Measurements from ENCODE around the gene COL1A2. TPM values are rescaled to one million over a fixed set of nuclear protein-coding genes. Genes with fewer than 3 reads are reported as not detected.
A peak's percentile ranks its signal among the peaks of the same experiment; 100 is the strongest.

COL1A2 gene
- total and polyA plus RNA-seq, 2 of the 8 experiments (the other 6 are each of a cell fraction or from before 2014, with no cell fraction given): 45.2 to 87.2 TPM

GRCh38 chr7:94394437-94395140, at the start of gene COL1A2 (continued):
- TF ChIP-seq KDM4A (IDR thresholded peaks at IDR 0.05; ENCODE audit: low read depth, low read length, severe bottlenecking) (peak; percentile 24), EP300 (IDR thresholded peaks at IDR 0.05; ENCODE audit: borderline replicate concordance in 1 of 2, low read depth in 2 of 2, low read length in 2 of 2) (no peak), POLR2A (IDR thresholded peaks at IDR 0.05; ENCODE audit: control extremely low read depth in 1 of 2, low read depth in 2 of 2, low read length in 2 of 2) (peak in 1 of 2 experiments; percentile 6; a peak in 2 of 3 replicates), TAF1 (IDR thresholded peaks at IDR 0.05; ENCODE audit: low read depth, low read length) (0 out of 2 replicates have a peak, but pooled peaks have one; percentile 40), ZNF274 (IDR thresholded peaks at IDR 0.05; ENCODE audit: borderline replicate concordance, extremely low read depth, low read length) (no peak), YY1 (IDR thresholded peaks at IDR 0.05; ENCODE audit: low read depth, low read length) (no peak), CREB1 (IDR thresholded peaks at IDR 0.05) (0 out of 2 replicates have a peak, but pooled peaks have one; percentile 8), POLR2AphosphoS5 (IDR thresholded peaks at IDR 0.05; ENCODE audit: low read depth, low read length) (no peak), ASH2L (IDR thresholded peaks at IDR 0.05; ENCODE audit: low read length) (peak; percentile 18), RXRA (IDR thresholded peaks at IDR 0.05; ENCODE audit: insufficient read depth, low read depth, low read length) (no peak), SUZ12 (IDR thresholded peaks at IDR 0.05; ENCODE audit: low read length) (no peak), JUN (IDR thresholded peaks at IDR 0.05; ENCODE audit: low read depth, low read length) (no peak), RNF2 (IDR thresholded peaks at IDR 0.05; ENCODE audit: borderline replicate concordance, low read depth, low read length, missing control alignments, poor library complexity, severe bottlenecking) (no peak), BCL11A (IDR thresholded peaks at IDR 0.05; ENCODE audit: low read depth in 2 of 2, low read length in 2 of 2) (no peak), SAP30 (IDR thresholded peaks at IDR 0.05; ENCODE audit: insufficient read depth, insufficient replicate concordance, low read length) (no peak)
